ENCODE measurements around the gene SDSL. TPM values are rescaled to one million over a fixed set of nuclear protein-coding genes. Genes with fewer than 3 reads are reported as not detected.

Gene SDSL
- total RNA-seq, 2 donors from 2014 or later, result 14.2 to 35.2 TPM

GRCh38 chr12:113445544-113446171 is 23.5 kb downstream of the SDSL start:
- Histone ChIP-seq H3K36me3 (no peaks in the 10 kb centered on the region), H3K27ac (no peak overlapping the region), H3K4me3 (no peak overlapping the region), H3K9ac (ENCODE audit: low read depth in 2 of 2, low read length in 2 of 2) (no peak overlapping the region), H3K9me3 (no peaks in the 10 kb centered on the region), H3K4me1 (no peaks in the 10 kb centered on the region), H3K27me3 (no peaks in the 10 kb centered on the region)
- TF ChIP-seq CTCF (IDR thresholded peaks at IDR 0.05), result no peak
- intact Hi-C loops (cut with DNase I), result no loop called here
- no peak for DNase-seq

DNA sequence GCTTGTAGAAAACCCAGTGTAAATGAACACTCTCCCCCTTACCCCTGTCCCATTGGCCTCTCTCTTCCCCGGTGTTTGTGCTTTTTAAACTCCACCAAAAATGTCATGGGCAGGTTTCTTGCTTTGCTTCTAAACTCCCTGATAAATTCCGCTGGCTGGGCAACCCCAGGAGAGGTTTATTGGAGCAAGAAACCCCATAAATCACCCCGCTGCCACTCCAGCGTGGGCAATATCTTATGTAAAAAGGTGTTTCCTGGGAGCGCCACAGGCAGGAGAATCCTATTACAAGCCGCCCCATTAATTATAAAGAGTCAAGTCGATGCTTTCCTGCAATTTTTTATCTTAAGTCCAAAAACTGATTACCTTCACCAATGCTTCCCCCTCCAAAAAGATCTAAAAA is 26.7 kb downstream of the SDSL start:
- TF ChIP-seq CTCF (IDR thresholded peaks at IDR 0.05), result no peak
- H3K27me3 ChIP-seq, result no peaks in the 10 kb centered on the region
- DNase-seq, result no peak
- no peak overlapping the region for H3K4me3 ChIP-seq
- H3K9me3 ChIP-seq, result no peaks in the 10 kb centered on the region
- no peaks in the 10 kb centered on the region for H3K36me3 ChIP-seq
- intact Hi-C loops (cut with DNase I), result no loop called here
- H3K9ac ChIP-seq (ENCODE audit: low read depth in 2 of 2, low read length in 2 of 2), result no peak overlapping the region
- no peaks in the 10 kb centered on the region for H3K4me1 ChIP-seq
- H3K27ac ChIP-seq, result no peak overlapping the region

GRCh38 chr12:113449299-113449698 is 27.1 kb downstream of the SDSL start:
- DNase-seq, result no peak
- H3K27ac ChIP-seq, result no peak overlapping the region
- no peak for TF ChIP-seq CTCF (IDR thresholded peaks at IDR 0.05)
- H3K36me3 ChIP-seq, result no peaks in the 10 kb centered on the region
- H3K4me1 ChIP-seq, result no peaks in the 10 kb centered on the region
- H3K9me3 ChIP-seq, result no peaks in the 10 kb centered on the region
- H3K4me3 ChIP-seq, result no peak overlapping the region
- intact Hi-C loops (cut with DNase I), result no loop called here
- H3K27me3 ChIP-seq, result no peaks in the 10 kb centered on the region
- H3K9ac ChIP-seq (ENCODE audit: low read depth in 2 of 2, low read length in 2 of 2), result no peak overlapping the region

- no peak overlapping the region for H3K9ac ChIP-seq (ENCODE audit: low read depth in 2 of 2, low read length in 2 of 2)
- H3K4me3 ChIP-seq, result no peak overlapping the region
- intact Hi-C loops (cut with DNase I), result no loop called here
- H3K9me3 ChIP-seq, result no peaks in the 10 kb centered on the region
- H3K27ac ChIP-seq, result no peak overlapping the region
- no peaks in the 10 kb centered on the region for H3K4me1 ChIP-seq
- no peaks in the 10 kb centered on the region for H3K36me3 ChIP-seq
- H3K27me3 ChIP-seq, result no peaks in the 10 kb centered on the region
- TF ChIP-seq CTCF (IDR thresholded peaks at IDR 0.05), result no peak
- no peak for DNase-seq
Measured at GRCh38 chr12:113449839-113450238, 27.7 kb downstream of the SDSL start.

- H3K4me1 ChIP-seq, result no peaks in the 10 kb centered on the region
- intact Hi-C loops (cut with DNase I), result no loop called here
- no peaks in the 10 kb centered on the region for H3K27me3 ChIP-seq
- H3K36me3 ChIP-seq, result no peaks in the 10 kb centered on the region
- H3K4me3 ChIP-seq, result no peak overlapping the region
- TF ChIP-seq CTCF (IDR thresholded peaks at IDR 0.05), result no peak
- H3K9me3 ChIP-seq, result no peaks in the 10 kb centered on the region
- H3K9ac ChIP-seq (ENCODE audit: low read depth in 2 of 2, low read length in 2 of 2), result no peak overlapping the region
- no peak overlapping the region for H3K27ac ChIP-seq
- DNase-seq, result no peak
Measured at GRCh38 chr12:113452458-113452857, 30.3 kb downstream of the SDSL start.

Measured in colonic mucosa (tissue), 4 donors.